ENCODE results near the gene RB1.

- TF ChIP-seq, protein P1, sequence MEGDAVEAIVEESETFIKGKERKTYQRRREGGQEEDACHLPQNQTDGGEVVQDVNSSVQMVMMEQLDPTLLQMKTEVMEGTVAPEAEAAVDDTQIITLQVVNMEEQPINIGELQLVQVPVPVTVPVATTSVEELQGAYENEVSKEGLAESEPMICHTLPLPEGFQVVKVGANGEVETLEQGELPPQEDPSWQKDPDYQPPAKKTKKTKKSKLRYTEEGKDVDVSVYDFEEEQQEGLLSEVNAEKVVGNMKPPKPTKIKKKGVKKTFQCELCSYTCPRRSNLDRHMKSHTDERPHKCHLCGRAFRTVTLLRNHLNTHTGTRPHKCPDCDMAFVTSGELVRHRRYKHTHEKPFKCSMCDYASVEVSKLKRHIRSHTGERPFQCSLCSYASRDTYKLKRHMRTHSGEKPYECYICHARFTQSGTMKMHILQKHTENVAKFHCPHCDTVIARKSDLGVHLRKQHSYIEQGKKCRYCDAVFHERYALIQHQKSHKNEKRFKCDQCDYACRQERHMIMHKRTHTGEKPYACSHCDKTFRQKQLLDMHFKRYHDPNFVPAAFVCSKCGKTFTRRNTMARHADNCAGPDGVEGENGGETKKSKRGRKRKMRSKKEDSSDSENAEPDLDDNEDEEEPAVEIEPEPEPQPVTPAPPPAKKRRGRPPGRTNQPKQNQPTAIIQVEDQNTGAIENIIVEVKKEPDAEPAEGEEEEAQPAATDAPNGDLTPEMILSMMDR (IDR thresholded peaks at IDR 0.05): no peak
- TF ChIP-seq POLR2A (IDR thresholded peaks at IDR 0.05) (no peak), POLR2AphosphoS5 (IDR thresholded peaks at IDR 0.05) (no peak)
Measured at GRCh38 chr13:48504606-48505005, 201.1 kb downstream of the RB1 start.
